SK-N-SH treated with all-trans-retinoic acid at 6 μM for 48 hours (cell line): ENCODE results near the gene THSD7A.

ENCODE experiments used
- ATAC-seq: fragments of 200-7000 bp; cut with Tn5 transposase; 3 replicates; pipeline ENCODE4 v1.9.1; 2020; ENCODE audit warnings: mild to moderate bottlenecking, moderate library complexity
- ARNTL ChIP-seq: fragments of 450-650 bp; formaldehyde crosslinking; IDR thresholded peaks from 2 replicates; pipeline ENCODE4 v1.5.0; 2020; ENCODE audit warnings: low read depth, mild to moderate bottlenecking, moderate library complexity, borderline replicate concordance
- CSDC2 ChIP-seq: fragments of 250-450 bp; sonication (Bioruptor Pico); IDR thresholded peaks from 2 replicates; pipeline ENCODE4 v1.5.0; 2020; ENCODE audit warnings: mild to moderate bottlenecking, moderate library complexity
- ESRRG ChIP-seq: fragments of 250-450 bp; sonication (Bioruptor Pico); IDR thresholded peaks from 2 replicates; pipeline ENCODE4 v1.6.1; 2021; ENCODE audit warnings: mild to moderate bottlenecking
- GLIS3 ChIP-seq: fragments of 250-450 bp; sonication (Bioruptor Pico); IDR thresholded peaks from 2 replicates; pipeline ENCODE4 v1.5.0; 2020; ENCODE audit warnings: mild to moderate bottlenecking, moderate library complexity
- ISL1 ChIP-seq: fragments of 250-450 bp; sonication (Bioruptor Pico); IDR thresholded peaks from 2 replicates; pipeline ENCODE4 v2.1.2; 2022; ENCODE audit warnings: mild to moderate bottlenecking, moderate library complexity
- OSR1 ChIP-seq: fragments of 250-450 bp; sonication (Bioruptor Pico); IDR thresholded peaks from 2 replicates; pipeline ENCODE4 v1.8.0; 2022; ENCODE audit warnings: moderate library complexity, mild to moderate bottlenecking, inconsistent platforms
- PPARA ChIP-seq: fragments of 250-450 bp; sonication (Bioruptor Pico); IDR thresholded peaks from 2 replicates; pipeline ENCODE4 v1.5.0; 2020; ENCODE audit warnings: mild to moderate bottlenecking, borderline replicate concordance
- RARB ChIP-seq: fragments of 250-450 bp; sonication (Bioruptor Pico); IDR thresholded peaks from 2 replicates; pipeline ENCODE4 v1.8.0; 2021; ENCODE audit warnings: mild to moderate bottlenecking, moderate library complexity
- TCF4 ChIP-seq: fragments of 250-450 bp; sonication (Bioruptor Pico); IDR thresholded peaks from 2 replicates; pipeline ENCODE4 v1.8.0; 2021; ENCODE audit warnings: mild to moderate bottlenecking, moderate library complexity, borderline replicate concordance
- TOX ChIP-seq: fragments of 250-450 bp; sonication (Bioruptor Pico); IDR thresholded peaks from 2 replicates; pipeline ENCODE4 v1.8.0; 2021; ENCODE audit warnings: mild to moderate bottlenecking, moderate library complexity, borderline replicate concordance
- ZC3H10 ChIP-seq: fragments of 250-450 bp; sonication (Bioruptor Pico); IDR thresholded peaks from 2 replicates; pipeline ENCODE4 v1.5.1; 2021; ENCODE audit warnings: mild to moderate bottlenecking, moderate library complexity
- ZFP30 ChIP-seq: fragments of 450-650 bp; formaldehyde crosslinking; IDR thresholded peaks from 2 replicates; pipeline ENCODE4 v1.5.0; 2022; ENCODE audit warnings: mild to moderate bottlenecking, moderate library complexity
- ZNF565 ChIP-seq: fragments of 450-650 bp; formaldehyde crosslinking; conservative IDR thresholded peaks from 2 replicates; pipeline ENCODE4 v1.5.0; 2020; ENCODE audit warnings: low read depth, mild to moderate bottlenecking, moderate library complexity
- ZNF70 ChIP-seq: fragments of 450-650 bp; formaldehyde crosslinking; IDR thresholded peaks from 2 replicates; pipeline ENCODE4 v1.5.0; 2020; ENCODE audit warnings: mild to moderate bottlenecking, moderate library complexity
- TF ChIP-seq, protein P1 (sequence below): fragments of 250-450 bp; sonication (Bioruptor Pico); IDR thresholded peaks from 2 replicates; pipeline ENCODE4 v1.8.0; 2021; ENCODE audit warnings: low read depth, mild to moderate bottlenecking, moderate library complexity, borderline replicate concordance
- TF ChIP-seq, protein P2 (sequence below): fragments of 250-450 bp; sonication (Bioruptor Pico); IDR thresholded peaks from 2 replicates; pipeline ENCODE4 v1.5.1; 2020; ENCODE audit warnings: low read depth, mild to moderate bottlenecking, moderate library complexity
- TF ChIP-seq, protein P3 (sequence below): fragments of 250-450 bp; sonication (Bioruptor Pico); IDR thresholded peaks from 2 replicates; pipeline ENCODE4 v1.5.1; 2021; ENCODE audit warnings: mild to moderate bottlenecking, moderate library complexity
- TF ChIP-seq, protein P4 (sequence below): fragments of 250-450 bp; sonication (Bioruptor Pico); IDR thresholded peaks from 2 replicates; pipeline ENCODE4 v1.8.0; 2020; ENCODE audit warnings: mild to moderate bottlenecking, moderate library complexity, borderline replicate concordance
- TF ChIP-seq, protein P5 (sequence below): fragments of 250-450 bp; sonication (Bioruptor Pico); IDR thresholded peaks from 2 replicates; pipeline ENCODE4 v1.5.0; 2020; ENCODE audit warnings: mild to moderate bottlenecking, moderate library complexity

The THSD7A gene

DNA sequence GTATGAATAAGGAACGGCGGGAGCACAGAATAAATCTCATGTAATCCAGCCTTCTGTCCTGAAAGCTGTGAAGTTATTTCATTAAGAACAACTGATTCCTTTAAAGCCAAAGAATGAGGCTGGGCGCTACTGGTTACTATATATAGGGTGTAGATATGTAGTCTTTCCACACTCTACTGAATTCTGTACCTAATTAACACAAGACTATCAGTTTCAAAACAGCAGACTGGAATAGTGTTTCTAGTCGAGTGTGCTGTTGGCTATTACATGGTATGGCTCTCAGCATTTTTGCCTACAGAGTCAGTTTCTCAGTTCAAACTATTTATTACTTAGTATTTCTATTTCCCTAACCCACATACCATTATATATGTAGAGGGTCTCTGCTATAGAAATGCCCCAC lies 163.3 kb downstream of the THSD7A start (continued):
- TF ChIP-seq, protein P1, sequence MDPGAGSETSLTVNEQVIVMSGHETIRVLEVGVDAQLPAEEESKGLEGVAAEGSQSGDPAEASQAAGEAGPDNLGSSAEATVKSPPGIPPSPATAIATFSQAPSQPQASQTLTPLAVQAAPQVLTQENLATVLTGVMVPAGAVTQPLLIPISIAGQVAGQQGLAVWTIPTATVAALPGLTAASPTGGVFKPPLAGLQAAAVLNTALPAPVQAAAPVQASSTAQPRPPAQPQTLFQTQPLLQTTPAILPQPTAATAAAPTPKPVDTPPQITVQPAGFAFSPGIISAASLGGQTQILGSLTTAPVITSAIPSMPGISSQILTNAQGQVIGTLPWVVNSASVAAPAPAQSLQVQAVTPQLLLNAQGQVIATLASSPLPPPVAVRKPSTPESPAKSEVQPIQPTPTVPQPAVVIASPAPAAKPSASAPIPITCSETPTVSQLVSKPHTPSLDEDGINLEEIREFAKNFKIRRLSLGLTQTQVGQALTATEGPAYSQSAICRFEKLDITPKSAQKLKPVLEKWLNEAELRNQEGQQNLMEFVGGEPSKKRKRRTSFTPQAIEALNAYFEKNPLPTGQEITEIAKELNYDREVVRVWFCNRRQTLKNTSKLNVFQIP (CRISPR knock-in tag), result no peak
- TF ChIP-seq ZC3H10 (no peak), ZNF565 (CRISPR knock-in tag) (no peak), TCF4 (CRISPR knock-in tag) (no peak)
- TF ChIP-seq, protein P2, sequence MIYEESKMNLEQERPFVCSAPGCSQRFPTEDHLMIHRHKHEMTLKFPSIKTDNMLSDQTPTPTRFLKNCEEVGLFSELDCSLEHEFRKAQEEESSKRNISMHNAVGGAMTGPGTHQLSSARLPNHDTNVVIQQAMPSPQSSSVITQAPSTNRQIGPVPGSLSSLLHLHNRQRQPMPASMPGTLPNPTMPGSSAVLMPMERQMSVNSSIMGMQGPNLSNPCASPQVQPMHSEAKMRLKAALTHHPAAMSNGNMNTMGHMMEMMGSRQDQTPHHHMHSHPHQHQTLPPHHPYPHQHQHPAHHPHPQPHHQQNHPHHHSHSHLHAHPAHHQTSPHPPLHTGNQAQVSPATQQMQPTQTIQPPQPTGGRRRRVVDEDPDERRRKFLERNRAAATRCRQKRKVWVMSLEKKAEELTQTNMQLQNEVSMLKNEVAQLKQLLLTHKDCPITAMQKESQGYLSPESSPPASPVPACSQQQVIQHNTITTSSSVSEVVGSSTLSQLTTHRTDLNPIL (CRISPR knock-in tag), result no peak
- TF ChIP-seq, all 23 proteins: peak for 0

DNA sequence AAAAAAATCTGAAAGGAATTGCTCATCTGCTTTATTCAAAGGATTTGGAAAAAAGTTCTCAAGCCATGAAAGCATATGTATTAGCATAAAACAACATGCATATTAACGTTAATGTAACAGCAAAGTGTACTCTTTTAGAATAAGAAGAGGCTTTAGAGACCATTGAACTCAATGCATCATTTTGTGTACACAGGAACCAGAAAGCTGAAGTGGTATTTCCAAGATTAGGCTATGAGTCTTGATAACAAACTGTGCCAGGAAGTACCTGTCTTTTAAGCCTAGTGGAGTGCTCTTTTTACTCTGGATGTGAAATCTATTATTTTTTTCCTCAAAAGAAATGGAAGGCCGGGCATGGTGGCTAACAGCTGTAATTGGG lies 164.2 kb downstream of the THSD7A start:
- TF ChIP-seq ARNTL (CRISPR knock-in tag), result no peak
- no peak for TF ChIP-seq ZNF565 (CRISPR knock-in tag)
- TF ChIP-seq PPARA (CRISPR knock-in tag), result no peak
- TF ChIP-seq OSR1, result no peak
- TF ChIP-seq ISL1 (CRISPR knock-in tag), result no peak
- TF ChIP-seq RARB (CRISPR knock-in tag), result no peak
- TF ChIP-seq, protein P3, sequence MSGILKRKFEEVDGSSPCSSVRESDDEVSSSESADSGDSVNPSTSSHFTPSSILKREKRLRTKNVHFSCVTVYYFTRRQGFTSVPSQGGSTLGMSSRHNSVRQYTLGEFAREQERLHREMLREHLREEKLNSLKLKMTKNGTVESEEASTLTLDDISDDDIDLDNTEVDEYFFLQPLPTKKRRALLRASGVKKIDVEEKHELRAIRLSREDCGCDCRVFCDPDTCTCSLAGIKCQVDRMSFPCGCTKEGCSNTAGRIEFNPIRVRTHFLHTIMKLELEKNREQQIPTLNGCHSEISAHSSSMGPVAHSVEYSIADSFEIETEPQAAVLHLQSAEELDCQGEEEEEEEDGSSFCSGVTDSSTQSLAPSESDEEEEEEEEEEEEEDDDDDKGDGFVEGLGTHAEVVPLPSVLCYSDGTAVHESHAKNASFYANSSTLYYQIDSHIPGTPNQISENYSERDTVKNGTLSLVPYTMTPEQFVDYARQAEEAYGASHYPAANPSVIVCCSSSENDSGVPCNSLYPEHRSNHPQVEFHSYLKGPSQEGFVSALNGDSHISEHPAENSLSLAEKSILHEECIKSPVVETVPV, result no peak
- TF ChIP-seq, protein P4, sequence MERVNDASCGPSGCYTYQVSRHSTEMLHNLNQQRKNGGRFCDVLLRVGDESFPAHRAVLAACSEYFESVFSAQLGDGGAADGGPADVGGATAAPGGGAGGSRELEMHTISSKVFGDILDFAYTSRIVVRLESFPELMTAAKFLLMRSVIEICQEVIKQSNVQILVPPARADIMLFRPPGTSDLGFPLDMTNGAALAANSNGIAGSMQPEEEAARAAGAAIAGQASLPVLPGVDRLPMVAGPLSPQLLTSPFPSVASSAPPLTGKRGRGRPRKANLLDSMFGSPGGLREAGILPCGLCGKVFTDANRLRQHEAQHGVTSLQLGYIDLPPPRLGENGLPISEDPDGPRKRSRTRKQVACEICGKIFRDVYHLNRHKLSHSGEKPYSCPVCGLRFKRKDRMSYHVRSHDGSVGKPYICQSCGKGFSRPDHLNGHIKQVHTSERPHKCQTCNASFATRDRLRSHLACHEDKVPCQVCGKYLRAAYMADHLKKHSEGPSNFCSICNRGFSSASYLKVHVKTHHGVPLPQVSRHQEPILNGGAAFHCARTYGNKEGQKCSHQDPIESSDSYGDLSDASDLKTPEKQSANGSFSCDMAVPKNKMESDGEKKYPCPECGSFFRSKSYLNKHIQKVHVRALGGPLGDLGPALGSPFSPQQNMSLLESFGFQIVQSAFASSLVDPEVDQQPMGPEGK (CRISPR knock-in tag), result no peak
- TF ChIP-seq TCF4 (CRISPR knock-in tag), result no peak
- no peak for TF ChIP-seq ESRRG
- no peak for TF ChIP-seq TOX (CRISPR knock-in tag)
- TF ChIP-seq, protein P2 (CRISPR knock-in tag), result no peak
- no peak for TF ChIP-seq ZFP30 (CRISPR knock-in tag)
- TF ChIP-seq, protein P5, sequence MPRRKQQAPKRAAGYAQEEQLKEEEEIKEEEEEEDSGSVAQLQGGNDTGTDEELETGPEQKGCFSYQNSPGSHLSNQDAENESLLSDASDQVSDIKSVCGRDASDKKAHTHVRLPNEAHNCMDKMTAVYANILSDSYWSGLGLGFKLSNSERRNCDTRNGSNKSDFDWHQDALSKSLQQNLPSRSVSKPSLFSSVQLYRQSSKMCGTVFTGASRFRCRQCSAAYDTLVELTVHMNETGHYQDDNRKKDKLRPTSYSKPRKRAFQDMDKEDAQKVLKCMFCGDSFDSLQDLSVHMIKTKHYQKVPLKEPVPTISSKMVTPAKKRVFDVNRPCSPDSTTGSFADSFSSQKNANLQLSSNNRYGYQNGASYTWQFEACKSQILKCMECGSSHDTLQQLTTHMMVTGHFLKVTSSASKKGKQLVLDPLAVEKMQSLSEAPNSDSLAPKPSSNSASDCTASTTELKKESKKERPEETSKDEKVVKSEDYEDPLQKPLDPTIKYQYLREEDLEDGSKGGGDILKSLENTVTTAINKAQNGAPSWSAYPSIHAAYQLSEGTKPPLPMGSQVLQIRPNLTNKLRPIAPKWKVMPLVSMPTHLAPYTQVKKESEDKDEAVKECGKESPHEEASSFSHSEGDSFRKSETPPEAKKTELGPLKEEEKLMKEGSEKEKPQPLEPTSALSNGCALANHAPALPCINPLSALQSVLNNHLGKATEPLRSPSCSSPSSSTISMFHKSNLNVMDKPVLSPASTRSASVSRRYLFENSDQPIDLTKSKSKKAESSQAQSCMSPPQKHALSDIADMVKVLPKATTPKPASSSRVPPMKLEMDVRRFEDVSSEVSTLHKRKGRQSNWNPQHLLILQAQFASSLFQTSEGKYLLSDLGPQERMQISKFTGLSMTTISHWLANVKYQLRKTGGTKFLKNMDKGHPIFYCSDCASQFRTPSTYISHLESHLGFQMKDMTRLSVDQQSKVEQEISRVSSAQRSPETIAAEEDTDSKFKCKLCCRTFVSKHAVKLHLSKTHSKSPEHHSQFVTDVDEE, result no peak
- TF ChIP-seq ZNF70 (CRISPR knock-in tag), result no peak
- TF ChIP-seq CSDC2 (CRISPR knock-in tag), result no peak
- TF ChIP-seq ZC3H10, result no peak

DNA sequence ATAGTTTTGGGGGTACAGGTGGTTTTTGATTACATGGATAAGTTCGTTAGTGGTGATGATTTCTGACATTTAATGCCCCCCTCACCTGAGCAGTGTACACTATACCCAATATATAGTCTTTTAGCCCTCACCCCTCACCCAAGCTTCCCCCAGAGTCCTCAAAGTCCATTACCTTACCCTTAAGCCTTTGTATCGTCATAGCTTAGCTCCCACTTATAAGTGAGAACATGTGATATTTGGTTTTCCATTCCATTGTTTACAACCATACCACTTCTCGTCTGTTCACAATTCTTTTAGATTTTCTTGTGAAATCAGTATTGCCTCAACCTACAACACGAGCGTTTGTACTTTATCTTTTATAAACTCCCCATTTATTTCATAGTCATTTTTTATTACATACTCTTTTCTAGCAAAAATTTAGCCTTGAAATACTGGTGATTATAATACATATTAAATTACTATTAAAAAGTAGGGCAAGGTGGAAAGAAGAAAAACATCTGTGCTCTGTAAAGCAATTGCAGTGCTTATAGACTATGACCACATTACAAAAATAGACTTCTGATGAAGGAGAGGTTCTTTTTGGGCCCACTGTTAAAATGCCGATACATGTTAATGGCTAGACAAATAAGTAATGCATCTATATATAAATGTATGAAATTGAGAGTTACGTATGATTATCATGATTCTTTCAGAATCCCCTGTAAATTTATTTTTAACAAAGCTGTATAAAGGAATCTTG lies 164.8 kb downstream of the THSD7A start:
- no peak for ATAC-seq

More for the DNA sequence above, 164.2 kb downstream of the THSD7A start:
- ATAC-seq, result no peak

More for the DNA sequence above, 164.8 kb downstream of the THSD7A start:
- TF ChIP-seq ISL1 (CRISPR knock-in tag) (no peak), GLIS3 (CRISPR knock-in tag) (no peak), ZNF565 (CRISPR knock-in tag) (no peak), ESRRG (no peak), ZFP30 (CRISPR knock-in tag) (no peak)
- TF ChIP-seq, protein P3, result no peak
